Tibial artery (tissue), 4 donors: ENCODE measurements around the gene BLID.

ENCODE experiments used
- DNase-seq, 2 donors: peaks; one replicate each; pipeline ENCODE4 v3.0.0-alpha.2; 2019
- H3K27ac ChIP-seq, 2 donors: fragments of 200-600 bp; sonication (generic) in 1 of 2; 1 replicate in 1 of 2; 2 replicates in 1 of 2; pipeline ENCODE4 v1.5.1; 2018 to 2019; ENCODE audit warnings: mild to moderate bottlenecking in 1 of 2
- H3K27me3 ChIP-seq, 2 donors: fragments of 200-600 bp; sonication (generic) in 1 of 2; one replicate each; pipeline versions ENCODE4 v1.5.1 to v1.6.0; 2016 to 2019
- H3K36me3 ChIP-seq, 3 donors: fragments of 200-600 bp; sonication (generic) in 2 of 3; one replicate each; pipeline ENCODE4 v1.5.1; 2016 to 2019; ENCODE audit warnings: mild to moderate bottlenecking in 2 of 3
- H3K4me1 ChIP-seq, 4 donors: fragments of 200-600 bp; sonication (generic) in 2 of 4; 1 replicate in 3 of 4; 2 replicates in 1 of 4; pipeline ENCODE4 v1.5.1; 2016 to 2019
- H3K4me3 ChIP-seq, 2 donors: fragments of 200-600 bp; sonication (generic) in 1 of 2; 1 replicate in 1 of 2; 2 replicates in 1 of 2; pipeline ENCODE4 v1.5.1; 2018 to 2019; ENCODE audit warnings: mild to moderate bottlenecking in 2 of 2
- H3K9me3 ChIP-seq, 3 donors: fragments of 200-600 bp; sonication (generic) in 1 of 3; one replicate each; pipeline ENCODE4 v1.5.1; 2016 to 2019
- CTCF ChIP-seq, 2 experiments: fragments of 200-600 bp in 1 of 2; fragments of 450-650 bp in 1 of 2; IDR thresholded peaks; one replicate each; pipeline ENCODE4 v1.5.1; 2017 to 2019; ENCODE audit warnings: antibody characterized with exemption in 2 of 2, mild to moderate bottlenecking in 1 of 2, moderate library complexity in 1 of 2
- intact Hi-C: fragments of 100-400 bp; cut with DNase I; formaldehyde crosslinking; loops from one replicate; pipeline ENCODE4 v1.15.0; 2023; ENCODE audit warnings: low total_unique reads

BLID gene

GRCh38 chr11:122069707-122070360 lies 46.2 kb downstream of the BLID start:
- DNase-seq: peak; percentile 75 to 87
- peaks cover 0 to 37% (median 0%) of the 10 kb centered on the region in 4 donors for H3K4me1 ChIP-seq
- H3K4me3 ChIP-seq: peak overlapping the region in 1 of 2 donors; percentile 17
- H3K36me3 ChIP-seq: no peaks in the 10 kb centered on the region
- peak overlapping the region; percentile 20 to 36 for H3K27ac ChIP-seq
- H3K9me3 ChIP-seq: no peaks in the 10 kb centered on the region
- TF ChIP-seq CTCF (IDR thresholded peaks at IDR 0.05): no peak
- H3K27me3 ChIP-seq: no peaks in the 10 kb centered on the region
- intact Hi-C loops: no loop called here

DNA sequence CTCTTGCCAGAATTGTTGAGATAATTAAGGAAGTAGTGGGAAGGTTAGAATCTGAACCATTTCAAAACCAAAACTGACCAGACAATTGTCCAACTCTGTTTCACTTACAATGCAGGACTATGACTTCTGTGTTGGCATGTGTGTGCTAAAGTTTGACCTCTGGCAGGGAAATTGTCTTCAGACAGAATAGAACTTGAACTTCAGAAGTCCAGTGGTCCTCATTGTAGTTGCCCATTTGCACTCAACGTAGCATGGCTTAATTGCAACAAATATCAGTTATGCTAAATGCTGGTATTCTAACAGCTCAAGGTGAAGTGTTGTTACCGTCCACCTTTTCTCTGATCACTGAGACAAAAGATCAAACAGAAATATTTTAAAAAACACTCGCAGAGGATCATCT lies 47.2 kb downstream of the BLID start:
- Histone ChIP-seq H3K4me1 (peaks cover 0 to 29% (median 0%) of the 10 kb centered on the region in 4 donors), H3K9me3 (no peaks in the 10 kb centered on the region), H3K36me3 (no peaks in the 10 kb centered on the region), H3K27me3 (no peaks in the 10 kb centered on the region), H3K4me3 (no peak overlapping the region), H3K27ac (peak overlapping the region in 1 of 2 donors; percentile 47)
- no peak for DNase-seq
- intact Hi-C loops: no loop called here
- no peak for TF ChIP-seq CTCF (IDR thresholded peaks at IDR 0.05)

GRCh38 chr11:122068141-122068540 lies 47.9 kb downstream of the BLID start:
- DNase-seq: no peak
- Histone ChIP-seq H3K27me3 (no peaks in the 10 kb centered on the region), H3K9me3 (no peaks in the 10 kb centered on the region), H3K27ac (peak overlapping the region; percentile 19 to 47), H3K4me1 (peaks cover 0 to 28% (median 0%) of the 10 kb centered on the region in 4 donors), H3K4me3 (peak overlapping the region in 1 of 2 donors; percentile 21), H3K36me3 (no peaks in the 10 kb centered on the region)
- intact Hi-C loops: no loop called here
- no peak for TF ChIP-seq CTCF (IDR thresholded peaks at IDR 0.05)
